ENCODE data around the gene MORF4L1. TPM values are rescaled to one million over a fixed set of nuclear protein-coding genes. Genes with fewer than 3 reads are reported as not detected.

MORF4L1 gene
- total RNA-seq, 1 experiment from 2014 or later = 216 TPM

GRCh38 chr15:78916088-78916487, 43.4 kb downstream of the MORF4L1 start:
- CTCF ChIA-PET = no interaction called here
- intact Hi-C loops (cut with micrococcal nuclease) = loop anchor here (10.0 kb wide), 1 partner anchor 269 kb away; no protein-coding TSS in a partner anchor
- Histone ChIP-seq H3K9ac (ENCODE audit: low read length) (no peak overlapping the region), H3K27me3 (ENCODE audit: low read length) (no peaks in the 10 kb centered on the region), H2AFZ (ENCODE audit: low read length) (no peak overlapping the region), H3K27ac (ENCODE audit: low read length) (no peak overlapping the region), H3K4me1 (ENCODE audit: insufficient read depth, low read length) (no peaks in the 10 kb centered on the region), H3K79me2 (ENCODE audit: low read length) (no peaks in the 10 kb centered on the region), H3K4me3 (ENCODE audit: low read length) (no peak overlapping the region), H3K9me3 (ENCODE audit: low read length) (no peaks in the 10 kb centered on the region), H3K4me2 (ENCODE audit: low read length) (no peak overlapping the region), H3K36me3 (ENCODE audit: low read depth, low read length) (peaks cover 6% of the 10 kb centered on the region), H3K9me2 (replicated peaks; ENCODE audit: low read length) (no peaks in the 10 kb centered on the region), H4K20me1 (ENCODE audit: low read length) (no peaks in the 10 kb centered on the region), H3F3A (ENCODE audit: low read length, unreplicated experiment) (no peaks in the 10 kb centered on the region)
- BruUV-seq (replicated peaks) = no TSS peak
- TF ChIP-seq CTCF (conservative IDR thresholded peaks at IDR 0.05; ENCODE audit: low read depth, low read length) (no peak), EZH2 (IDR thresholded peaks at IDR 0.05; ENCODE audit: low read length, unreplicated experiment) (no peak), EZH2phosphoT487 (IDR thresholded peaks at IDR 0.05; ENCODE audit: borderline replicate concordance, low read length) (no peak)
- no peak for ATAC-seq
- POLR2A ChIA-PET (ENCODE audit: unreplicated experiment) = no interaction called here
- DNase-seq = no peak

- Histone ChIP-seq H3K9ac (ENCODE audit: low read length) (no peak overlapping the region), H4K20me1 (ENCODE audit: low read length) (no peaks in the 10 kb centered on the region), H3F3A (ENCODE audit: low read length, unreplicated experiment) (no peaks in the 10 kb centered on the region), H3K4me1 (ENCODE audit: insufficient read depth, low read length) (no peaks in the 10 kb centered on the region), H3K27me3 (ENCODE audit: low read length) (no peaks in the 10 kb centered on the region), H2AFZ (ENCODE audit: low read length) (no peak overlapping the region), H3K79me2 (ENCODE audit: low read length) (no peaks in the 10 kb centered on the region), H3K9me3 (ENCODE audit: low read length) (no peaks in the 10 kb centered on the region), H3K9me2 (replicated peaks; ENCODE audit: low read length) (no peaks in the 10 kb centered on the region), H3K4me2 (ENCODE audit: low read length) (no peak overlapping the region), H3K36me3 (ENCODE audit: low read depth, low read length) (peaks cover 3% of the 10 kb centered on the region), H3K27ac (ENCODE audit: low read length) (no peak overlapping the region), H3K4me3 (ENCODE audit: low read length) (no peak overlapping the region)
- TF ChIP-seq EZH2phosphoT487 (IDR thresholded peaks at IDR 0.05; ENCODE audit: borderline replicate concordance, low read length) (no peak), EZH2 (IDR thresholded peaks at IDR 0.05; ENCODE audit: low read length, unreplicated experiment) (no peak), CTCF (conservative IDR thresholded peaks at IDR 0.05; ENCODE audit: low read depth, low read length) (no peak)
- intact Hi-C loops (cut with micrococcal nuclease) = loop anchor here (10.0 kb wide), 1 partner anchor 267 kb away; no protein-coding TSS in a partner anchor
- POLR2A ChIA-PET (ENCODE audit: unreplicated experiment) = no interaction called here
- DNase-seq = no peak
- ATAC-seq = no peak
- CTCF ChIA-PET = no interaction called here
- BruUV-seq (replicated peaks) = no TSS peak
Measured at GRCh38 chr15:78917888-78918287, 45.2 kb downstream of the MORF4L1 start.

- ChIA-PET POLR2A (ENCODE audit: unreplicated experiment) (no interaction called here), CTCF (interaction anchor here (0.9 kb wide), 1 partner anchor 58 kb away, joined by 3 read pairs; no protein-coding TSS in a partner anchor)
- Histone ChIP-seq H3F3A (ENCODE audit: low read length, unreplicated experiment) (no peaks in the 10 kb centered on the region), H3K4me2 (ENCODE audit: low read length) (no peak overlapping the region), H3K4me1 (ENCODE audit: insufficient read depth, low read length) (no peaks in the 10 kb centered on the region), H3K4me3 (ENCODE audit: low read length) (no peak overlapping the region), H3K79me2 (ENCODE audit: low read length) (no peaks in the 10 kb centered on the region), H3K9ac (ENCODE audit: low read length) (no peak overlapping the region), H3K27me3 (ENCODE audit: low read length) (no peaks in the 10 kb centered on the region), H3K9me3 (ENCODE audit: low read length) (no peaks in the 10 kb centered on the region), H3K9me2 (replicated peaks; ENCODE audit: low read length) (no peaks in the 10 kb centered on the region), H3K36me3 (ENCODE audit: low read depth, low read length) (no peaks in the 10 kb centered on the region; the same call in 1 of the 2 replicates), H2AFZ (ENCODE audit: low read length) (no peak overlapping the region), H4K20me1 (ENCODE audit: low read length) (no peaks in the 10 kb centered on the region), H3K27ac (ENCODE audit: low read length) (no peak overlapping the region)
- no TSS peak for BruUV-seq (replicated peaks)
- DNase-seq = no peak
- TF ChIP-seq CTCF (conservative IDR thresholded peaks at IDR 0.05; ENCODE audit: low read depth, low read length) (no peak), EZH2 (IDR thresholded peaks at IDR 0.05; ENCODE audit: low read length, unreplicated experiment) (no peak), EZH2phosphoT487 (IDR thresholded peaks at IDR 0.05; ENCODE audit: borderline replicate concordance, low read length) (no peak)
- intact Hi-C loops (cut with micrococcal nuclease) = no loop called here
- ATAC-seq = no peak
Measured at GRCh38 chr15:78921517-78921916, 48.8 kb downstream of the MORF4L1 start.
